Measurements from ENCODE around the gene B3GNT4. TPM values are rescaled to one million over a fixed set of nuclear protein-coding genes. Genes with fewer than 3 reads are reported as not detected.

B3GNT4 gene
- polyA plus RNA-seq, 1 donor from 2014 or later = 1.8 TPM

DNA sequence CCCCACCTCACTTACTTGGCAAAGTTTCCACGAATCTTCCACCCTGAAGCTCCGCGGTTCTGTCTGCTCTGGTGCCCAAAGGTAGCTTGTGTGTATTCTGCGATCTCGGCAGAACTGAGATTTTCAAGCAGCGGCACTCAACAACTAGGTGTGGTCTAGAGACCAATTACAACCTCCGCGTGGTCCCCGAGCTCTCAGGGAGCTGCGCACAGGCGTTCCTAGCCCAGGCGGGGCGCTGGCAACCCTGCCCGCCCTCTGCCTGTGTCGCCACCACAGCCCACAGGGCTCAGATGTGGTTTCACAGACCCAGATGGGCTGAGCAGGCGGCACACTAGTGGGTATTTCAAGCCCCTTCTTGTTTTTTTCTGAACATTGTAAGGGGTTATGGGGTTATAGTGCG is 23.8 kb downstream of the B3GNT4 start (continued):
- no peak for TF ChIP-seq TAF1 (IDR thresholded peaks at IDR 0.05; ENCODE audit: low read depth)

DNA sequence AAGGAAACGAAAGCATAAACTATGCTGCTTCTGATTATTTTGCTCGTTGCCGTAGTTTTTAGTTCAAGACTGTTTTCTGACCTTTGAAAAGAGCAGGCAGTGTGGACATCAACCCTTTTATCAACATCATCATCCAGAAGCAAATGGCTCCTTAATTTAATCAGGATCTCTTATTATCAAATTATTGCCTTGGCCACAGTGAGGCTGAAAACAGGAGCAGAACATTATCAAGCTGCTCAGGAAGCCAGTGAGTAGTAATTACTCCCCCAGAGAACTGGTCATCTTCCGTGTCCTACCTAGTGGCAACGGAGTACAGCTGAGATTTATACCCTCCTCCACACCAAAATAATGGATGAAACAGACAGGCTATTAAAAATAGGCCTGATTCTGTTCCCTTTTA is 24.6 kb downstream of the B3GNT4 start:
- H3K27me3 ChIP-seq (ENCODE audit: insufficient read depth, low read depth, low read length) = no peaks in the 10 kb centered on the region
- H3K9me2 ChIP-seq (ENCODE audit: insufficient read depth, low read length) = no peaks in the 10 kb centered on the region
- TF ChIP-seq TAF1 (IDR thresholded peaks at IDR 0.05; ENCODE audit: low read depth) = no peak
- no peak for TF ChIP-seq MXI1 (conservative IDR thresholded peaks at IDR 0.05; ENCODE audit: poor library complexity, severe bottlenecking)
- TF ChIP-seq, protein P1, sequence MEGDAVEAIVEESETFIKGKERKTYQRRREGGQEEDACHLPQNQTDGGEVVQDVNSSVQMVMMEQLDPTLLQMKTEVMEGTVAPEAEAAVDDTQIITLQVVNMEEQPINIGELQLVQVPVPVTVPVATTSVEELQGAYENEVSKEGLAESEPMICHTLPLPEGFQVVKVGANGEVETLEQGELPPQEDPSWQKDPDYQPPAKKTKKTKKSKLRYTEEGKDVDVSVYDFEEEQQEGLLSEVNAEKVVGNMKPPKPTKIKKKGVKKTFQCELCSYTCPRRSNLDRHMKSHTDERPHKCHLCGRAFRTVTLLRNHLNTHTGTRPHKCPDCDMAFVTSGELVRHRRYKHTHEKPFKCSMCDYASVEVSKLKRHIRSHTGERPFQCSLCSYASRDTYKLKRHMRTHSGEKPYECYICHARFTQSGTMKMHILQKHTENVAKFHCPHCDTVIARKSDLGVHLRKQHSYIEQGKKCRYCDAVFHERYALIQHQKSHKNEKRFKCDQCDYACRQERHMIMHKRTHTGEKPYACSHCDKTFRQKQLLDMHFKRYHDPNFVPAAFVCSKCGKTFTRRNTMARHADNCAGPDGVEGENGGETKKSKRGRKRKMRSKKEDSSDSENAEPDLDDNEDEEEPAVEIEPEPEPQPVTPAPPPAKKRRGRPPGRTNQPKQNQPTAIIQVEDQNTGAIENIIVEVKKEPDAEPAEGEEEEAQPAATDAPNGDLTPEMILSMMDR (IDR thresholded peaks at IDR 0.05; ENCODE audit: poor library complexity, severe bottlenecking) = no peak
- TF ChIP-seq, protein P2, sequence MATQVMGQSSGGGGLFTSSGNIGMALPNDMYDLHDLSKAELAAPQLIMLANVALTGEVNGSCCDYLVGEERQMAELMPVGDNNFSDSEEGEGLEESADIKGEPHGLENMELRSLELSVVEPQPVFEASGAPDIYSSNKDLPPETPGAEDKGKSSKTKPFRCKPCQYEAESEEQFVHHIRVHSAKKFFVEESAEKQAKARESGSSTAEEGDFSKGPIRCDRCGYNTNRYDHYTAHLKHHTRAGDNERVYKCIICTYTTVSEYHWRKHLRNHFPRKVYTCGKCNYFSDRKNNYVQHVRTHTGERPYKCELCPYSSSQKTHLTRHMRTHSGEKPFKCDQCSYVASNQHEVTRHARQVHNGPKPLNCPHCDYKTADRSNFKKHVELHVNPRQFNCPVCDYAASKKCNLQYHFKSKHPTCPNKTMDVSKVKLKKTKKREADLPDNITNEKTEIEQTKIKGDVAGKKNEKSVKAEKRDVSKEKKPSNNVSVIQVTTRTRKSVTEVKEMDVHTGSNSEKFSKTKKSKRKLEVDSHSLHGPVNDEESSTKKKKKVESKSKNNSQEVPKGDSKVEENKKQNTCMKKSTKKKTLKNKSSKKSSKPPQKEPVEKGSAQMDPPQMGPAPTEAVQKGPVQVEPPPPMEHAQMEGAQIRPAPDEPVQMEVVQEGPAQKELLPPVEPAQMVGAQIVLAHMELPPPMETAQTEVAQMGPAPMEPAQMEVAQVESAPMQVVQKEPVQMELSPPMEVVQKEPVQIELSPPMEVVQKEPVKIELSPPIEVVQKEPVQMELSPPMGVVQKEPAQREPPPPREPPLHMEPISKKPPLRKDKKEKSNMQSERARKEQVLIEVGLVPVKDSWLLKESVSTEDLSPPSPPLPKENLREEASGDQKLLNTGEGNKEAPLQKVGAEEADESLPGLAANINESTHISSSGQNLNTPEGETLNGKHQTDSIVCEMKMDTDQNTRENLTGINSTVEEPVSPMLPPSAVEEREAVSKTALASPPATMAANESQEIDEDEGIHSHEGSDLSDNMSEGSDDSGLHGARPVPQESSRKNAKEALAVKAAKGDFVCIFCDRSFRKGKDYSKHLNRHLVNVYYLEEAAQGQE (IDR thresholded peaks at IDR 0.05; ENCODE audit: borderline replicate concordance) = no peak
- no peak for TF ChIP-seq EZH2 (IDR thresholded peaks at IDR 0.05; ENCODE audit: borderline replicate concordance, insufficient read depth, low read length, poor library complexity, severe bottlenecking)
- no peak for TF ChIP-seq POLR2AphosphoS5 (IDR thresholded peaks at IDR 0.05)
- TF ChIP-seq RAD21 (conservative IDR thresholded peaks at IDR 0.05) = no peak
- no peak for TF ChIP-seq EP300 (conservative IDR thresholded peaks at IDR 0.05; ENCODE audit: poor library complexity, severe bottlenecking)
- TF ChIP-seq SMC3 (conservative IDR thresholded peaks at IDR 0.05; ENCODE audit: poor library complexity) = no peak
- no peaks in the 10 kb centered on the region for H4K20me1 ChIP-seq (ENCODE audit: insufficient read depth)
- no peak overlapping the region for H3K4me2 ChIP-seq (ENCODE audit: low read length)
- H3K4me3 ChIP-seq (ENCODE audit: low read length) = no peak overlapping the region
- H3K27ac ChIP-seq (ENCODE audit: low read length) = no peak overlapping the region
- peaks cover 18% of the 10 kb centered on the region for H3K79me2 ChIP-seq (replicated peaks; ENCODE audit: insufficient read depth, low read length)
- H3F3A ChIP-seq (ENCODE audit: insufficient read depth, low read length, poor library complexity, severe bottlenecking) = no peaks in the 10 kb centered on the region
- H2AFZ ChIP-seq (ENCODE audit: low read depth, low read length) = no peak overlapping the region
- no peaks in the 10 kb centered on the region for H3K36me3 ChIP-seq (ENCODE audit: insufficient read depth, low read length)
- H3K9ac ChIP-seq (ENCODE audit: low read length) = no peak overlapping the region
- H3K9me3 ChIP-seq (ENCODE audit: low read length) = no peaks in the 10 kb centered on the region

DNA sequence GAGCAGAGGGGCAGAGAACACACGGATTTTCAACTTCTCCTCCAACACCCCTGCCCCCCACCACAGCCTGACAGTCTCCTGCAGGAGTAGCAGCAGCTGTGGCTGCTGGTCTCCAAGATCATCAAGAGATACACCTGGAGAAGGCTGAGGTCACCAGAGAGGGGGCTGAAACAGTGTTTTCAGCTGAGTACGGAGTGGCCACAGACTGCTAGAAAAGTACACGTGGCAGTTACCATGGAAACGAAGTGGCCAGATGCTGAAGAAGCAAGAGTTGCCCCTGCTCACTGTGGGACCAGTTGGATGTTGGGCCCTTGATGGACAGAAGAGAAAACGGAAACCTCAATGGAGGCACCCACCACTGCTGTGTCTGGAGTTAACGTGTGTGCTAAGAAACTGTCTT is 27.3 kb downstream of the B3GNT4 start:
- Histone ChIP-seq H3K9ac (ENCODE audit: low read length) (no peak overlapping the region), H3K36me3 (ENCODE audit: insufficient read depth, low read length) (no peaks in the 10 kb centered on the region), H4K20me1 (ENCODE audit: insufficient read depth) (no peaks in the 10 kb centered on the region), H3K9me2 (ENCODE audit: insufficient read depth, low read length) (no peaks in the 10 kb centered on the region), H3K79me2 (replicated peaks; ENCODE audit: insufficient read depth, low read length) (no peaks in the 10 kb centered on the region), H3K9me3 (ENCODE audit: low read length) (no peaks in the 10 kb centered on the region), H3K4me3 (ENCODE audit: low read length) (no peak overlapping the region), H2AFZ (ENCODE audit: low read depth, low read length) (no peak overlapping the region), H3K27ac (ENCODE audit: low read length) (no peak overlapping the region), H3F3A (ENCODE audit: insufficient read depth, low read length, poor library complexity, severe bottlenecking) (no peaks in the 10 kb centered on the region), H3K27me3 (ENCODE audit: insufficient read depth, low read depth, low read length) (no peaks in the 10 kb centered on the region), H3K4me2 (ENCODE audit: low read length) (no peak overlapping the region)
- no peak for TF ChIP-seq EP300 (conservative IDR thresholded peaks at IDR 0.05; ENCODE audit: poor library complexity, severe bottlenecking)
- no peak for TF ChIP-seq TAF1 (IDR thresholded peaks at IDR 0.05; ENCODE audit: low read depth)
- TF ChIP-seq, protein P1 (IDR thresholded peaks at IDR 0.05; ENCODE audit: poor library complexity, severe bottlenecking) = no peak
- TF ChIP-seq RAD21 (conservative IDR thresholded peaks at IDR 0.05) = no peak
- TF ChIP-seq EZH2 (IDR thresholded peaks at IDR 0.05; ENCODE audit: borderline replicate concordance, insufficient read depth, low read length, poor library complexity, severe bottlenecking) = no peak
- no peak for TF ChIP-seq MXI1 (conservative IDR thresholded peaks at IDR 0.05; ENCODE audit: poor library complexity, severe bottlenecking)
- no peak for TF ChIP-seq POLR2AphosphoS5 (IDR thresholded peaks at IDR 0.05)
- TF ChIP-seq, protein P2 (IDR thresholded peaks at IDR 0.05; ENCODE audit: borderline replicate concordance) = no peak
- no peak for TF ChIP-seq SMC3 (conservative IDR thresholded peaks at IDR 0.05; ENCODE audit: poor library complexity)

All from neural cell (in vitro differentiated cells).